GOT3 (cell line): ENCODE results near the gene C1QTNF8.

ENCODE experiments used
- DNase-seq: peaks from one replicate; lab custom pipeline; 2025; ENCODE audit warnings: mixed read lengths; lab: John Stamatoyannopoulos, UW

The C1QTNF8 gene

DNA sequence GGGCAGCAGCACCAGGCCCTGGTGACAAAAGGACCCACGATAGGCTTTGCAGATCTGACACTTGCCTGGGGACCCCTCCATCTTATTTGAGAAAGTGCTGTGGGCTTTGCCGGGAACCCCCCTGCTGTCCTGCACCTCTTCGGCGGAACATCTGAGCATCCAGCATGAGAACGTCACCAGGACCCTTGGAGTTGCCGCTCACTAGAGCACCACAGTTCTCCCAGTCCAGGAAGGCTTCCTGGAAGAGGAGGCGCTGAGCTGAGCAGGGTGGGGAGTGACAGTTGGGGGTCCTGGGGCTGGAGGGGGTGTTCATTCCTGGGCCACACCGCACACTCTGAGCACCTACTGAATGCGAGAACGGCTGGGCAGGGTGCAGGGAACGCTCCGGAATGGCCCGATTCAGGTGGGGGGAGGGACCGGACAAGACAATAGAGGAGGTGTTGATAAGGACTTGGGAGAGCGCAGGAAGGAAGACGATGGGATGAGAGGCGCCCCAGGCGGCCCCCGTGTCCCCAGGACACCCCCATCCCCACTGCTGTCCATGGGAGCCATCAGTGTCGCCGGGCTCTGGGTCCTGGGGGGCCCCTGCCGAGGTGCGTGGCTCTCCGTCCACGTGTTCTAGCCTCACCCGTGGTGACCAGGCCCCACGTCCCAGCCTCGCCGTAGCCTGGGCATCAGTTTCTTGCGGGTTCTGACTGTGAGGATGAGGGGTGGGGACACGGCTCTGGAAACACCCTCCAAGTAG is 32.1 kb upstream of the C1QTNF8 start:
- DNase-seq: no peak

DNA sequence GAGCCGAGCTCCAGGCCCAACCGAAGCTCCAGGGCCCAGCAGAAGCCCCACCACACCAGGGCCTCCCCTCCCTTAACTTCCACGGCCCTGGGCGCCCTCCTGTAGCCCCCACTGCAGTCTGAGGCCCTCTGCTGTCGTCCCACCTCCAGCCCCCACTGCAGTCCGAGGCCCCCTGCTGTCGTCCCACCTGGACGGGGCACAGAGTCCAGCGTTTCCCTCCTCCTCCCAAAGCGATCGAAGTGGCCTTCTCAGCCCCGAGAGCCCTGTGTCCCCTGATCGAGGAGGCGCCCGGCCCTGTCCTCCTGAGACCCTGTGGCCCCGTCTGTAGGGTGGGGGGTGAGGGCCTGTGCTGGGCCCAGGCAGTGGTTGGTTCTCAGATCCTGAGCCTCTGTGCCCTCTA is 31.1 kb upstream of the C1QTNF8 start:
- no peak for DNase-seq

GRCh38 chr16:1126586-1126985 is 30.5 kb upstream of the C1QTNF8 start:
- no peak for DNase-seq

GRCh38 chr16:1126044-1126443 is 30.0 kb upstream of the C1QTNF8 start:
- no peak for DNase-seq

GRCh38 chr16:1125471-1125870 is 29.4 kb upstream of the C1QTNF8 start:
- DNase-seq: no peak

DNA sequence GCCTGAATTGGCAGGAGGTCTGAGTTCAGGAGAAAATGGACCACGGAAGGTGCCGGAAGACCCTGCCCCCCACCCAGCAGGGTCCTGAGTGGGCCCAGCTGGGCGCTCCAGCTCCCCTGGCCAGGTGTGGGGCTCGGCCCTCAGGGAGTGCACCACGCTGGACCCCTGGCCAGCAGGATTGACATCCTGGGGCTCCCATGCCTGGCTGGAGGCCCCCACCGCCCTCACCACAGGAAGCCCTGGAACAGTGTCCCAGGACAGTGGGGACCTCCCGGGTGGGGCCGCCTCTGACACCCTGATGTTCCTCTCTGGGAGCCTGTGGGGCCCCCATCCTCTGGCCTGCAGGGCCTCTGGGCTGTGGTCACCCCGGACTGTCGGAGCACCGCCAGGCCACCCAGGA is 28.8 kb upstream of the C1QTNF8 start:
- no peak for DNase-seq

GRCh38 chr16:1124291-1124690 is 28.2 kb upstream of the C1QTNF8 start:
- DNase-seq: no peak

DNA sequence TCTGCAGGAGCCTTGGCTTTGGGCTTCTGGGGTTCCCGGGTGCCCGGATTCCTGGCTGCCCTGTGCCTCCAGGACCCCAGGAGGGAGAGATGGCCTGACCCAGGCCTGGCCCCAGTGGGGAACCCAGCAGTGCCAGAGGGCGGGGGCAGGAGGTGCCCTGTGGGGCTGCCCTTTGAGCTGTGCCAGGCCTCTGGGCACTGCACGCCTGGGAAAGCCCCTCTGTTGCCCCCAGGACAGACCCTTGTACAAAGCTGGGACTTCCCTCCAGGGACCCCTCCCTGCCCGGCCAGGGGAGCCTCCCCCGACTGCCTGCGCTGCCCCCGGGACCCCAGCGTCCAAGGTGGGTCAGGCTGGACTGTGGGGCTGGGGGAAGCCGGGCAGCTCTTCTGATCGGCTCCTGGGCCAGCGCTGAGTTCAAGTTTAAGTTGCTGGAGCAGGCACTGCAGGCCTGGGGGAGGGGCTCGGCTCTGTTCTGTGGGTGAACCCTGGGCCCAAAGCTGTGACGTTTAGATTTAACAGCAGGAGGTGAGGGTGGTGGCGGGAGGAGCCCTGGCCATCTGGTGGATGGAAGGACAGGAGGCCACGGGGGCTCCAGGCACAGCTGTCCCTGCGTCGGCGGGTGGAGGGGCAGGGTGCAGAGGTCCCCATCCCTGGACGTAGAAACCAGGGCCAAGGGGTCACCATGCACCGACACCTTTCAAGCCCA is 27.6 kb upstream of the C1QTNF8 start:
- no peak for DNase-seq

GRCh38 chr16:1122398-1122765 is 26.3 kb upstream of the C1QTNF8 start:
- no peak for DNase-seq

DNA sequence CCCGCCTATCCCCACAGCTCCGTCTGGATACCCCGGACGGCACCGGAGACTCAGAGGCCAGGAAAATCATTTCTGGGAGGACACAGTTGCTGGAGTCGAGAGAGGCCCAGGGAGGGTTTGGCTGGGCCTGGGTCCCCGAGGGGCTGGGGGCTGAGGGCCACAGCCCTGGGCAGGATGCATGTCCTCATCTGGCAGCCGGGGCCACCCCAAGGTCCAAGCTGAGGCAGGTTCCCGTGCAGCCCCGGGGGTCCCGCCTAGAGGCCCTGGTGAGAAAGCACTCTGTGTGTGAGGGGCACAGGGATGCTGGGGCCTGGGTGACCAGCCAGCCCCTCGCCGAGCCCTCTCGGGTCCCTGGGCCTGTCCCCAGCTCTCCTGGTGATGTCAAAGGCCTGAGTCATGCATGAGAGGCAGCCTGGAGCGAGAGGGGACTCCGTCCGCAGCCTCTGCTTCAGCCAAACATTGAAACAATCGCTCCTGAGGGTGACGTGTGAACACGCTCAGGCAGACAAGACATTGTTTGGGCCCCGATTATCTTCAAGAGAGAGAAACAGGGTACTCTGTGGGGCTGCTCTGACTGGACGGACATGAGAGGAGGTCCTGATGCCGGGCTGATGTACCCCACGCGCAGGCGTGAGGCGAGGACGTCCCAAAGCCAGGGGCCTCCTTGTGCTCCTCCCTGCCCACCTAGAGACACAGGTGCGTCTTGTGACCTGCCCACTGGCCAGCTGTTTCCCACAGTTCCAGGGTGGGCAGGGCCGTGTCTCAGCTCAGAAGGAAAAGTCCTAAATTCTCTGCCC is 25.8 kb upstream of the C1QTNF8 start:
- no peak for DNase-seq

DNA sequence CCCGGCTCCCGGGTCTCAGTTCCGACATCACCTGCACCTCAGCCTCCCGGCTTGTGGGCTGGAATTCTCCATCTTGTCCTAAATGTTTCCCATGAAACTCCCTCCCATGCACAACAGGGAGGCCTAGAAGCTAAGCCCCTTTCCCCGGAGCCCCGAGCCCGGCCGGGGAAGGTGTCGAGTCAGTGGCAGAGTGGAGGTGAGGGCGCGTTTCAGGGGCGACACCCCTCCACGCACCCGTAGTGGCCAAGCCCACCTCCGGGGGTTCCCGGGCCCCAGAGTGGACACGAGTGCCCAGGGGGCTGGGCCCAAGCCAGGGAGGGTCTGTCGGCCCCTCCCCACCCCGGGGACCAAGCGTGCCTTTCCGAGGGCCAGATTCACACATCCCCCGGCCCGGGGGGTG is 25.0 kb upstream of the C1QTNF8 start:
- DNase-seq: no peak

- no peak for DNase-seq
These were observed 24.5 kb upstream of the C1QTNF8 start for GRCh38 chr16:1120577-1120941.

GRCh38 chr16:1119766-1120576 is 23.9 kb upstream of the C1QTNF8 start:
- no peak for DNase-seq

GRCh38 chr16:1119129-1119528 is 23.1 kb upstream of the C1QTNF8 start:
- no peak for DNase-seq

DNA sequence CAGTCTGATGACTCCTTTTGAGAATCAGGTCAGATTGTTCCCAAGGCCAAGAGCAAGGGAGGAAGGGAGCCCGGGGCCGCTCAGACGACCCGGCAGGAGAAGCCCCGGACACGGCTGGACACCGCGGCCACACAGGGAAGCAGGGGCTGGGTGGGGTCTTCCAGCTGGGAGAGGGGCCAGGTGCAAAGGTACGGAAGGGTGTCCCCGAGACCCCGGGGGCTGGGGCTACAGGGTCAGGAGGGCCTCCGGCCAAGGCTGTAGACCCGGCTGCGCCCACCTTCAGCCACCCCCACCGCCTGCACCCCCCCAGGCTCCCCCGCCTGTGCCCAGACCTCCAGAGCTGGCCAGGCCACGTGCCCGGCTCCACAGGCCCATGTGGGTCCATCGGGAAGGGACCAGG is 21.9 kb upstream of the C1QTNF8 start:
- no peak for DNase-seq

DNA sequence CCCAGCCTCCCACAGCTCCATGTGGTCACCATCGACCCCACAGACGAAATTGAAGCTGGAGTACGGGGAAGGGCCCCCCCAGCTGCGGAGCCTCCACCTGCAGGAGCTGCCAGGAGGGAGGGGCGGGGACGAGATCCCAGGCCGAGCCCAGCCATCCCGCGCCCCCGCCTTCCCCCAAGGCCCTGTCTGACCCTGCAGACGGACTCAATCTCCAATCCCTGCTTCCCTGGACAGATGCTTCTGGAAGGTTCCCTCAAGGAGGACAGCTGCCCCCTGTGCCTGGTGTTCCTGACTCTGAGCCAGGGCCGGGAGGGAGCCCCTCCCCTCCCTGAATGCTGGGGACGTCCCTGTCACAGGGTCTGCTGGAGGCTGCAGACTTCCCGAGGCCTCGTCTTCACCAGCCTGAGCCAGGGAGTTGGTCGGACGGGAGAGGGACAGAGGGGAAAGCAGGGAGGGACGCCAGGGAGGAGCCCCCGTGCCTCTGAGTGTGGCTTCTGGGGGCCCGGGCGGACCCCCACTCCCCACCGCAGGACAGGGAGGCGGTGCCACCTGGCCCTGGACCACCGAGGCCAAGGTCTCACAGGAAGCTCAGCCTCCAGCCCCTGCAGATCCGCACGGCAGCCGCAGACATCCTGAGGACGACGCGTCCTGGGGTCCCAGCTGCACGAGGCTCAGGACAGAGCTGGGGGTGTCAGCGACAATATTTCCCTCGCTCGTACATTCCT is 21.3 kb upstream of the C1QTNF8 start:
- DNase-seq: no peak

DNA sequence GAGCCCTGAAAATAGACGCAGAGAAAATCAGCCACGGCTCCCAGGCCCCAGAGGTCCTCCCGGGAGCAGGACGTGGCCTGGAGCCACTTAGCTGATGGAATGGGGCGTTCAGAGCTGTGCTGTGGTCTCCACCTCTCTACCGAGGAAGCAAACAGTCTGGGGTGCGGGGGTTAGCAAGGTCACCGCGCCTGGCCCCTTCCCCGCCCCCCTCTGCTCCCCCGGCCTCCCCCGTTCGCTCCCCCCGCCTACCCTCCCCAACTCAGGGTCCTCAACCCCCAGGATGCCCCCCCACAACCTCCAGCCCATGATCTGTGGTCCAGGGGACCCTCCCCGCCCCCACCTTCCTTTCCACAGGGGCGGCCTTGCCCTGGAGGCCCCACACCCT is 20.6 kb upstream of the C1QTNF8 start:
- no peak for DNase-seq

DNA sequence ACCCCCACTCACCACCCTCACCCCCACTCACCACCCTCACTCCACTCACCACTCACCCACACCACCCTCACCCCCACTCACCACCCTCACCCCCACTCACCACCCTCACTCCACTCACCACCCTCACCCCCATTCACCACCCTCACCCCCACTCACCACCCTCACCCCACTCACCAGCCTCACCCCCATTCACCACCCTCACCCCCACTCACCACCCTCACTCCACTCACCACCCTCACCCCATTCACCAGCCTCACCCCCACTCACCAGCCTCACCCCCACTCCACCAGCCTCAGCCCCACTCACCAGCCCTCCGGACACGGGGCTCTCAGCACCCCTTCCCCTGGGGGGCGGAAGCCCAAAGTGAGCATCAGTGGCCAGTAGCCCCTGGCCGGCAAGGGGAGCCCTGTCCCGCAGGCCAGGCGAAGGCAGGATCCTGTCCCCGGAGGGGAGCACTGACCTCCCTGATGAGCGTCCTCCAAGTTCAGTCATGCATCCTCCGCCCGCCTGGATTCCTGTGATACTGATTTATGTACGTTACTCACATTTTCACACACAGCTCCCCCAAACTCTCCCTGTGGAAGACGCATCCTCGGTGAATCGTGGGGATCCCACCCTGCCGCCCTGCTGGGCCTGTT is 18.0 kb upstream of the C1QTNF8 start:
- DNase-seq: no peak

DNA sequence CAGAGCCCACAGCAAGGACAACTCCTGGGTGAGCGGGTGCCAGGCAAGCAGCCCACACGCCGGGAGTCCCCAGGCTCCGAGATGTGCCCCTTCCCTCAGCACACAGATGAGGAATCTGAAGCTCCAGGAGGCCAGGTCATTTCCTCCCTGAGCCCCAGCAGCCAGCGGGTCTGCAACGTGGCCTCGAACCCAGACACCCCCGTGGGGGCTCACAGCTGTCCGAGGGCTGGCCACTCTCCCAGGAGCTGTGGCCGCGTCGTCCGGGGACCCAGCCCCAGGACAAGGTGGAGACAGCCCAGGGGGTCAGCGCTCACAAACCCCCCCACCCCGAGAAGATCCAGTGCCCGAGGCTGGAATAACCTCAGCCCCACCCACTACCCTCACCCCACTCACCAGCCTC is 17.4 kb upstream of the C1QTNF8 start:
- no peak for DNase-seq

DNA sequence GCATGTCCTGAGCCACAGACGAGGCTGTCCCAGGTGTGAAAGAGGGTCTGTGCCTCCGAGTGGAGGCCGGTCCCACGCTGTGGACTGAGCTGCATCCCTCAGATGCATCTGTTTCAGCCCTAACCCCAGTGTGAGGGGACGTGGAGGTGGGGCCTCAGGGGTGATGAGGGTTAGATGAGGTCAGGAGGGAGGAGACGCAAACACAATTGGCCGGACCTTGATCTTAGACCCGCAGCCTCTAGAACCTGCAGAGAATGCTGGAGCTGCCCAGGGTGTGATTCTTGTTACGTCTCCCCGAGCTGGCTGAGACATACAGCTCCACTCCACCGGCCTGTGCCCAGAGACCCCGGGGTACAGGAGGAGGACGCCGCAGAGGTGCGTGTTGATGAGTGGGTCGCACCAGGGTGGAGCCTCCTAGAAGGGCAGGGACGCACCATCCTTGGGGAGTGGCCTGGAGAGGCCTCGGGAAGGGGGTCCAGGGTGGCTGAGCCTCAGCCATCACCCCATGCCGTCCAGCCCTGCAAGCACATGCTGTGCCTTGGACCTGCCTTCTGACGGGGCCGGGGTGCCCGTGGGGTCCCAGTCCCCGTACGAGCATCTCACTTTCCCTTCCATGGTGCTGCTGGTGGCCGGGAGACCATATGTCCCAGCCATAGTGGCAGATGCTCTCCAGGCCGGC is 16.6 kb upstream of the C1QTNF8 start:
- no peak for DNase-seq

- no peak for DNase-seq
These were observed 13.6 kb upstream of the C1QTNF8 start for GRCh38 chr16:1109648-1110047.
